ENCODE results near the gene PRR15L. TPM values are rescaled to one million over a fixed set of nuclear protein-coding genes. Genes with fewer than 3 reads are reported as not detected.
A peak's percentile ranks its signal among the peaks of the same experiment; 100 is the strongest.

Gene PRR15L
- total RNA-seq, 2 donors from 2014 or later, result 0.57 to 0.60 TPM

DNA sequence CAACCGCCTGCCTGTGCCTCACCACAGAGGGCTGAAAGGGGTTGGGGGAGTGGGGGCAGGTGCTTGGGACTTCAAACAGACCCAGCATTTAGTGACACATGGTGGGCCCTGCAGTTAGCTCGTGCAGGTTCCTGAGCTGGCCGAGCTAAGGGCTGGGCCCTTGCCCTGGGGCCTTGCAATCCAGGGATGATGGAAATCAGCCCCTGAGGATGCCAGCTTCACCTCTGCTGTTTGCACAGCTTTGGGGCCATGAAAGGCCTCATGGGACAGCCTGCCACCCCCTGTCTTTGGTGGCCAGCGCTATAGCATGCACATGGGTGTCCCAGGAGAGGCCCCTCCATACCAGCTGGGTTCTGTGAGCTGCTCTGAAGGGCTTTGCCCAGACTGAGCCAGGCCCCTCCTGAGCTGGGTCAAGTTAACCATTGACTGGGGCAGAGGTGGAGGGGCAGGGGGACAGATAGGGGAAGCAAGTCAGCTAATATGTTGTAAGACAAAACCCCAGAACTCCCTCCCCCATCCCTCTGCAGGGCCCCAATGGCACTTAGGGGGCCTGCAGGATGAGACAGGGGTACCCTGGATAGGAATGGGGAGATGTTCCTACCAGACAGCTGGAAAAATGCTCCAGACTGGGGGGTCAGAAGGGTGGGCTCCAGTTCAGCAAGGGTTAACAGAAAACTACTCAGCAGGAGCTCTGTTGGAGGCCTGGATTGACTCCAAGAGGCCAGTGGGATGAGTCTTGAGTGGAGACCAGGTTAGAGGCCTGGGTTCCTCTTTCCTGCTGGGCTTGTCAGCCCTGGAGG, 692 bp downstream of the PRR15L start:
- H3K27ac ChIP-seq (ENCODE audit: low read depth, low read length), result no peak overlapping the region
- TF ChIP-seq, protein P1, sequence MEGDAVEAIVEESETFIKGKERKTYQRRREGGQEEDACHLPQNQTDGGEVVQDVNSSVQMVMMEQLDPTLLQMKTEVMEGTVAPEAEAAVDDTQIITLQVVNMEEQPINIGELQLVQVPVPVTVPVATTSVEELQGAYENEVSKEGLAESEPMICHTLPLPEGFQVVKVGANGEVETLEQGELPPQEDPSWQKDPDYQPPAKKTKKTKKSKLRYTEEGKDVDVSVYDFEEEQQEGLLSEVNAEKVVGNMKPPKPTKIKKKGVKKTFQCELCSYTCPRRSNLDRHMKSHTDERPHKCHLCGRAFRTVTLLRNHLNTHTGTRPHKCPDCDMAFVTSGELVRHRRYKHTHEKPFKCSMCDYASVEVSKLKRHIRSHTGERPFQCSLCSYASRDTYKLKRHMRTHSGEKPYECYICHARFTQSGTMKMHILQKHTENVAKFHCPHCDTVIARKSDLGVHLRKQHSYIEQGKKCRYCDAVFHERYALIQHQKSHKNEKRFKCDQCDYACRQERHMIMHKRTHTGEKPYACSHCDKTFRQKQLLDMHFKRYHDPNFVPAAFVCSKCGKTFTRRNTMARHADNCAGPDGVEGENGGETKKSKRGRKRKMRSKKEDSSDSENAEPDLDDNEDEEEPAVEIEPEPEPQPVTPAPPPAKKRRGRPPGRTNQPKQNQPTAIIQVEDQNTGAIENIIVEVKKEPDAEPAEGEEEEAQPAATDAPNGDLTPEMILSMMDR (conservative IDR thresholded peaks at IDR 0.05), result no peak
- H3K4me1 ChIP-seq (ENCODE audit: control insufficient read depth, insufficient read depth, low read length), result peaks cover 13% of the 10 kb centered on the region
- 62 to 83% methylated on average over 3 to 4 of the region's 4 CpGs for WGBS, 2 experiments (ENCODE audit: insufficient coverage in 1 of 2, insufficient read length in 1 of 2)
- no peak for DNase-seq
- no peaks in the 10 kb centered on the region for H3K36me3 ChIP-seq (ENCODE audit: control insufficient read depth, insufficient read depth, low read length)
- H3K4me1 Mint-ChIP-seq, result peaks cover 15% of the 10 kb centered on the region
- H3K27me3 ChIP-seq (ENCODE audit: control insufficient read depth, insufficient read depth, low read length, poor library complexity, severe bottlenecking), result no peaks in the 10 kb centered on the region
- H3K9me3 Mint-ChIP-seq, result peaks cover 3% of the 10 kb centered on the region
- peaks cover 24% of the 10 kb centered on the region for H3K27me3 Mint-ChIP-seq (ENCODE audit: insufficient read depth)
- no peak overlapping the region for H3K4me3 ChIP-seq (ENCODE audit: low read length)
- H3K9me3 ChIP-seq (ENCODE audit: control insufficient read depth, low read length), result no peaks in the 10 kb centered on the region
- H3K9ac ChIP-seq (ENCODE audit: extremely low read depth, low read length, poor library complexity, severe bottlenecking), result no peak overlapping the region
- H3K27ac Mint-ChIP-seq, result no peak overlapping the region
- no peaks in the 10 kb centered on the region for H3K36me3 Mint-ChIP-seq (ENCODE audit: low read depth)
- H3K4me3 Mint-ChIP-seq, result peak overlapping the region; percentile 30

DNA sequence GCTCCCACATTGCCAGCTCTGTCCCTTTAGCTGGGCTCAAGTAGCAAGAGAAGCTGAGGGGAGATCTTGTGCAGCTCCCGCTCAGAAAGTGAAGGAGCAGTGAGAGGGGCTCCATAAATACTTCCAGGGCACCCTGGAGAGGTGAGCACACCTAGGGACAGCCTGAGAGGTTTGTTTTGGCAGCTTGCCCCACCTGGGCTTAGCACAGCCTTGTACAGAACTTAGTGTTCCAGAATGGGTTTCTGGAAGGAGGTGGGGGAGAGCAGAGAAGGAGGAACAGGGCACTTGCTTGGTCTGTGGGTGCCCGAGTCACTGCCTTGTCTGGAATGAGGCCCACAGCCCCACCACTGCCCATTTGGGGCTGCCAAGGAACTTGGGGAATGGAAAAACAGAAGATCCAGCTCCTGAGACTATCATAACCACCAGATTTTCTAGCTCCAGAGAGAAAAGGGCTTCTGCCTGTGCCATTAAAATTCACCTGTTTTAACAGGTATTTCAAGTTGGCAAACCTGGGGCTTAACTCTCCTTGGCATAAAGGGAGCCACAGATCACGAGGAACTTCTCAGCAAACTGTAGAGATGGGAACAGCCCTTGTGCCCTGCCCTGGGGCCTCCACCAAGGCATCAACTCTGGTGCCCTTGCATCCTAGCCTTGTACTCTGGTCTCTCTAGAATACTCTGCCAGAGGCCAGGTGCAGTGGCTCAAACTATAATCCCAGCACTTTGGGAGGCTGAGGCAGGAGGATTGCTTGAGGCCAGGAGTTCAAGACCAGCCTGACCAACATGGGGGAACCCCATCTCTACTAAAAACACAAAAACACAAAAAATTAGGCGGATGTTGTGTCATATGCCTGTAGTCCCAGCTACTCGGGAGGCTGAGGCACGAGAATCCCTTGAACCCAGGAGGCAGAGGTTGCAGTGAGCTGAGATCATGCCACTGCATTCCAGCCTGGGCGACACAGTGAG, 1.9 kb downstream of the PRR15L start:
- TF ChIP-seq, protein P1 (conservative IDR thresholded peaks at IDR 0.05), result no peak
- Histone ChIP-seq H3K9ac (ENCODE audit: extremely low read depth, low read length, poor library complexity, severe bottlenecking) (no peak overlapping the region), H3K4me3 (ENCODE audit: low read length) (no peak overlapping the region), H3K27me3 (ENCODE audit: control insufficient read depth, insufficient read depth, low read length, poor library complexity, severe bottlenecking) (no peaks in the 10 kb centered on the region), H3K9me3 (ENCODE audit: control insufficient read depth, low read length) (no peaks in the 10 kb centered on the region), H3K27ac (ENCODE audit: low read depth, low read length) (no peak overlapping the region), H3K36me3 (ENCODE audit: control insufficient read depth, insufficient read depth, low read length) (no peaks in the 10 kb centered on the region), H3K4me1 (ENCODE audit: control insufficient read depth, insufficient read depth, low read length) (peaks cover 13% of the 10 kb centered on the region)
- 91 to 93% methylated on average over 6 to 7 of the region's 7 CpGs for WGBS, 2 experiments (ENCODE audit: insufficient coverage in 1 of 2, insufficient read length in 1 of 2)
- no peak overlapping the region for H3K4me3 Mint-ChIP-seq
- peaks cover 15% of the 10 kb centered on the region for H3K4me1 Mint-ChIP-seq
- no peak for DNase-seq
- no peak overlapping the region for H3K27ac Mint-ChIP-seq
- peaks cover 17% of the 10 kb centered on the region for H3K27me3 Mint-ChIP-seq (ENCODE audit: insufficient read depth)
- H3K36me3 Mint-ChIP-seq (ENCODE audit: low read depth), result no peaks in the 10 kb centered on the region
- H3K9me3 Mint-ChIP-seq, result no peaks in the 10 kb centered on the region

DNA sequence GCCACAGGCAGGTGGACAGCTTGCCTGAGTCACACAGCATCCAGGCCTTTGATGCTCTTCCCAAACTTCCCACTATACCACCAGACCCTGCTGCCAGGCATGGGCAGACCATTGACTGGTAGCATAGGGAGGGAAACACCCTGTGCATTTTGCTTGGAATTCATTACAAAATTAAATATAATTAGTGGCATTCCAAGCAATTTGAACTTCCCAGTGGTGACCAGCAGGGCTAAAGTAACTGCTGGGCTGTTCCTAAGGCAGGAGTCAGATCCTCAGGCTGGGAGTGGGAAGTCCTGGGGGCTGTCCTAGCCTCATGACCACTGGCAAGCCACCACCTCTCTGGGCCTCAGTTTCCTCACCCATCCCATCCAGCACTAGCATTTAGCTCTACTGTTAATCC, 3.8 kb downstream of the PRR15L start:
- H3K36me3 ChIP-seq (ENCODE audit: control insufficient read depth, insufficient read depth, low read length), result no peaks in the 10 kb centered on the region
- Mint-ChIP-seq H3K4me1 (peaks cover 12% of the 10 kb centered on the region), H3K9me3 (no peaks in the 10 kb centered on the region), H3K4me3 (no peak overlapping the region), H3K27me3 (ENCODE audit: insufficient read depth) (peaks cover 11% of the 10 kb centered on the region), H3K27ac (no peak overlapping the region), H3K36me3 (ENCODE audit: low read depth) (no peaks in the 10 kb centered on the region)
- H3K9ac ChIP-seq (ENCODE audit: extremely low read depth, low read length, poor library complexity, severe bottlenecking), result no peak overlapping the region
- H3K4me1 ChIP-seq (ENCODE audit: control insufficient read depth, insufficient read depth, low read length), result peaks cover 13% of the 10 kb centered on the region
- no peak overlapping the region for H3K4me3 ChIP-seq (ENCODE audit: low read length)
- H3K27me3 ChIP-seq (ENCODE audit: control insufficient read depth, insufficient read depth, low read length, poor library complexity, severe bottlenecking), result no peaks in the 10 kb centered on the region
- no peak overlapping the region for H3K27ac ChIP-seq (ENCODE audit: low read depth, low read length)
- TF ChIP-seq, protein P1 (conservative IDR thresholded peaks at IDR 0.05), result peak; percentile 57
- no peak for DNase-seq
- no peaks in the 10 kb centered on the region for H3K9me3 ChIP-seq (ENCODE audit: control insufficient read depth, low read length)

Data from endodermal cell (in vitro differentiated cells).